COLO668 (cell line): Measurements from ENCODE around the gene SCN8A.

ENCODE experiments used
- DNase-seq: peaks from one replicate; lab custom pipeline; 2025; ENCODE audit not compliant: unreplicated experiment; lab: John Stamatoyannopoulos, UW

Gene SCN8A

GRCh38 chr12:51811203-51812202 is 220.5 kb downstream of the SCN8A start:
- peak; percentile 47 for DNase-seq

GRCh38 chr12:51812871-51813270 is 221.8 kb downstream of the SCN8A start:
- no peak for DNase-seq

GRCh38 chr12:51813931-51814310 is 222.9 kb downstream of the SCN8A start:
- no peak for DNase-seq

GRCh38 chr12:51814311-51815088 is 223.5 kb downstream of the SCN8A start:
- DNase-seq: peak; percentile 79

- no peak for DNase-seq
Observed at GRCh38 chr12:51815571-51815970, 224.5 kb downstream of the SCN8A start.

GRCh38 chr12:51817027-51817953 is 226.3 kb downstream of the SCN8A start:
- DNase-seq: no peak

GRCh38 chr12:51818086-51818485 is 227.1 kb downstream of the SCN8A start:
- no peak for DNase-seq

- no peak for DNase-seq
Observed at GRCh38 chr12:51818566-51819300, 227.7 kb downstream of the SCN8A start.

GRCh38 chr12:51819736-51820525 is 228.9 kb downstream of the SCN8A start:
- DNase-seq: peak; percentile 68

- peak; percentile 82 for DNase-seq
Observed at GRCh38 chr12:51820526-51821439, 229.8 kb downstream of the SCN8A start.

GRCh38 chr12:51821440-51822260 is 230.6 kb downstream of the SCN8A start:
- peak; percentile 42 for DNase-seq

- no peak for DNase-seq
Observed at GRCh38 chr12:51822261-51822616, 231.2 kb downstream of the SCN8A start.

- peak; percentile 63 for DNase-seq
Observed at GRCh38 chr12:51822956-51823355, 231.9 kb downstream of the SCN8A start.

- peak; percentile 14 for DNase-seq
Observed at GRCh38 chr12:51823875-51824565, 233.0 kb downstream of the SCN8A start.

- DNase-seq: no peak
Observed at GRCh38 chr12:51825216-51825615, 234.2 kb downstream of the SCN8A start.

- no peak for DNase-seq
Observed at GRCh38 chr12:51826881-51827280, 235.8 kb downstream of the SCN8A start.
